Measurements from ENCODE around the gene MGAT4A. TPM values are rescaled to one million over a fixed set of nuclear protein-coding genes. Genes with fewer than 3 reads are reported as not detected.
A peak's percentile ranks its signal among the peaks of the same experiment; 100 is the strongest.

The MGAT4A gene
- total and polyA plus RNA-seq, 10 of the 15 experiments (the other 5 are each of a cell fraction or from before 2014, with no cell fraction given), result 4.3 to 23.4 (median 13.6) TPM

DNA sequence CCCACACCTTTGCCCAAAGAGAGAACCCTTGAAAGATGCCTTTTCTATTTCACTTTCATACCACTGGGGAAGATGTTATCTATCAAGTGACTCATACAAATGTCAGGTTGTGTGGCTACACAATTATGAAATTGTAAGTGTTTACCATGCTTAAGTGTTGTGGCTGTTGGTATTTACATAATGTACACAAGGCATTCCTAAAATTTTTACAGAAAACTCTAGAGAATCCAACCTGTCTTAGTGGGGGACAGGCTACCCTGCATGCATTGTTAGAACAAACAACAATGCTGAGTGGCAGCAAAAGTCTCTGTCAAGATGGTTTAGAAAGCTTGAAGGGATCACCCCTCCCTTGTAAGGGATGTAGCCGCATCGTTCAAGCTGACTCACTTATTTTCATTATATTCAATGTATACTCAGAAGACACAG is 5.5 kb upstream of the MGAT4A start:
- Histone ChIP-seq H3K4me3 (no peak overlapping the region), H3K27ac (ENCODE audit: control insufficient read depth, insufficient read depth) (no peak overlapping the region), H3K27me3 (replicated peaks in 1 of 2; ENCODE audit: control insufficient read depth in 2 of 2, insufficient read depth in 2 of 2, low read length in 1 of 2) (no peaks in the 10 kb centered on the region), H3K9me3 (replicated peaks; ENCODE audit: control insufficient read depth, insufficient read depth, low read length) (no peaks in the 10 kb centered on the region; the same call in 2 of the 3 replicates), H3K9ac (ENCODE audit: control insufficient read depth, insufficient read depth, low read length) (no peak overlapping the region), H3K79me2 (ENCODE audit: control insufficient read depth, insufficient read depth, low read length) (no peaks in the 10 kb centered on the region), H2AFZ (ENCODE audit: control insufficient read depth, low read depth, low read length) (no peak overlapping the region), H3K36me3 (ENCODE audit: control insufficient read depth in 2 of 2, insufficient read depth in 2 of 2, low read length in 1 of 2) (no peaks in the 10 kb centered on the region), H4K20me1 (ENCODE audit: control insufficient read depth, insufficient read depth) (no peaks in the 10 kb centered on the region; the same call in 1 of the 2 replicates), H3K4me1 (ENCODE audit: control insufficient read depth, insufficient read depth, low read length) (no peaks in the 10 kb centered on the region; the same call in 1 of the 2 replicates), H3K4me2 (ENCODE audit: control insufficient read depth, insufficient read depth) (no peak overlapping the region)
- FAIRE-seq (peak; percentile 41), ATAC-seq (peak; percentile 79), DNase-seq (ENCODE audit: low read depth, low spot score) (no peak)
- no TSS peak for BruUV-seq (replicated peaks)
- TF ChIP-seq JUNB (IDR thresholded peaks at IDR 0.05) (peak; percentile 24; the same call in 1 of the 2 replicates), SREBF1 (IDR thresholded peaks at IDR 0.05; ENCODE audit: low read length) (no peak), ESRRA (IDR thresholded peaks at IDR 0.05; ENCODE audit: low read length) (no peak), MXI1 (IDR thresholded peaks at IDR 0.05; ENCODE audit: low read depth, low read length) (no peak), BHLHE40 (IDR thresholded peaks at IDR 0.05; ENCODE audit: borderline replicate concordance in 1 of 2, low read depth in 2 of 2, low read length in 1 of 2) (no peak), NFYB (IDR thresholded peaks at IDR 0.05; ENCODE audit: insufficient read depth, low read depth, low read length) (no peak), ATF7 (IDR thresholded peaks at IDR 0.05; ENCODE audit: low read depth) (0 out of 2 replicates have a peak, but pooled peaks have one; percentile 24), RELA (IDR thresholded peaks at IDR 0.05; ENCODE audit: borderline replicate concordance, partially characterized antibody) (no peak), ETV6 (conservative IDR thresholded peaks at IDR 0.05 in 1 of 2, IDR thresholded peaks at IDR 0.05 in 1 of 2; ENCODE audit: borderline replicate concordance in 1 of 2, low read depth in 1 of 2) (no peak), IKZF1 (conservative IDR thresholded peaks at IDR 0.05) (no peak)
- TF ChIP-seq, protein P1, sequence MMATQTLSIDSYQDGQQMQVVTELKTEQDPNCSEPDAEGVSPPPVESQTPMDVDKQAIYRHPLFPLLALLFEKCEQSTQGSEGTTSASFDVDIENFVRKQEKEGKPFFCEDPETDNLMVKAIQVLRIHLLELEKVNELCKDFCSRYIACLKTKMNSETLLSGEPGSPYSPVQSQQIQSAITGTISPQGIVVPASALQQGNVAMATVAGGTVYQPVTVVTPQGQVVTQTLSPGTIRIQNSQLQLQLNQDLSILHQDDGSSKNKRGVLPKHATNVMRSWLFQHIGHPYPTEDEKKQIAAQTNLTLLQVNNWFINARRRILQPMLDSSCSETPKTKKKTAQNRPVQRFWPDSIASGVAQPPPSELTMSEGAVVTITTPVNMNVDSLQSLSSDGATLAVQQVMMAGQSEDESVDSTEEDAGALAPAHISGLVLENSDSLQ (IDR thresholded peaks at IDR 0.05), result peak; percentile 43; the same call in 1 of the 2 replicates
- TF ChIP-seq, protein P2, sequence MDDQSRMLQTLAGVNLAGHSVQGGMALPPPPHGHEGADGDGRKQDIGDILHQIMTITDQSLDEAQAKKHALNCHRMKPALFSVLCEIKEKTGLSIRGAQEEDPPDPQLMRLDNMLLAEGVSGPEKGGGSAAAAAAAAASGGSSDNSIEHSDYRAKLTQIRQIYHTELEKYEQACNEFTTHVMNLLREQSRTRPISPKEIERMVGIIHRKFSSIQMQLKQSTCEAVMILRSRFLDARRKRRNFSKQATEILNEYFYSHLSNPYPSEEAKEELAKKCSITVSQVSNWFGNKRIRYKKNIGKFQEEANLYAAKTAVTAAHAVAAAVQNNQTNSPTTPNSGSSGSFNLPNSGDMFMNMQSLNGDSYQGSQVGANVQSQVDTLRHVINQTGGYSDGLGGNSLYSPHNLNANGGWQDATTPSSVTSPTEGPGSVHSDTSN (IDR thresholded peaks at IDR 0.05; ENCODE audit: insufficient replicate concordance, low read depth, low read length), result peak; percentile 5
- ChIA-PET POLR2A (interaction anchor here (1.1 to 1.5 kb wide), 2 partner anchors 8 to 31 kb away, joined by 3 read pairs; no protein-coding TSS in a partner anchor), RAD21 (ENCODE audit: unreplicated experiment) (no interaction called here), CTCF (interaction anchor here (0.6 kb wide), 1 partner anchor 11 kb away, joined by 3 read pairs; no protein-coding TSS in a partner anchor), SMC1A (ENCODE audit: uncharacterized antibody, unreplicated experiment) (interaction anchor here (1.4 kb wide), 1 partner anchor 14 kb away, joined by 3 read pairs; no protein-coding TSS in a partner anchor)
- WGBS (ENCODE audit: insufficient coverage, insufficient replicate concordance, low lambda C conversion rate, missing lambda C conversion rate), result 96% methylated on average over 2 of the region's 2 CpGs
- intact Hi-C loops (cut with micrococcal nuclease; ENCODE audit: unreplicated experiment) (no loop called here), in situ Hi-C loops (cut with MboI) (no loop called here)

Data from GM12878 (cell line).